Natural killer cell (primary cell): Measurements from ENCODE around the gene RELT. TPM values are rescaled to one million over a fixed set of nuclear protein-coding genes. Genes with fewer than 3 reads are reported as not detected.

Experiments
- ATAC-seq, 3 donors: fragments of 150-1000 bp in 2 of 3; fragments of 200-7000 bp in 1 of 3; cut with Tn5 transposase; 1 replicate in 1 of 3; 2 replicates in 2 of 3; pipeline ENCODE4 v1.10.0; 2021; ENCODE audit warnings: mild to moderate bottlenecking in 2 of 3, moderate library complexity in 2 of 3
- DNase-seq, 2 donors: peaks; one replicate each; pipeline versions ENCODE4 v3.0.0 to v3.0.0-alpha.2; 2013 to 2021; ENCODE audit warnings: mixed read lengths in 1 of 2
- H3K27ac ChIP-seq: one replicate; pipeline ENCODE4 v1.5.1; 2013; ENCODE audit warnings: mild to moderate bottlenecking, low read length
- H3K27me3 ChIP-seq: one replicate; pipeline ENCODE4 v1.6.1; 2013; ENCODE audit warnings: low read length; ENCODE audit not compliant: control insufficient read depth, insufficient read depth
- H3K36me3 ChIP-seq: one replicate; pipeline ENCODE4 v1.6.1; 2013; ENCODE audit warnings: low read length; ENCODE audit not compliant: control insufficient read depth, insufficient read depth
- H3K4me1 ChIP-seq: one replicate; pipeline ENCODE4 v1.6.1; 2013; ENCODE audit warnings: low read length; ENCODE audit not compliant: control insufficient read depth, insufficient read depth
- H3K4me3 ChIP-seq: one replicate; pipeline ENCODE4 v1.5.1; 2013; ENCODE audit warnings: low read length
- H3K9me3 ChIP-seq: one replicate; pipeline ENCODE4 v1.6.1; 2013; ENCODE audit warnings: low read length; ENCODE audit not compliant: control insufficient read depth, insufficient read depth
- H3K27ac Mint-ChIP-seq, 2 donors: one replicate each; pipeline ENCODE4 v1.8.0; 2022; ENCODE audit warnings: mild to moderate bottlenecking in 2 of 2, mixed read lengths in 2 of 2, moderate library complexity in 1 of 2
- H3K27me3 Mint-ChIP-seq, 2 donors: one replicate each; pipeline ENCODE4 v1.8.0; 2022; ENCODE audit warnings: low read depth in 2 of 2, mixed read lengths in 2 of 2
- H3K36me3 Mint-ChIP-seq: one replicate; pipeline ENCODE4 v1.8.0; 2022; ENCODE audit warnings: mixed read lengths
- H3K4me1 Mint-ChIP-seq, 2 donors: one replicate each; pipeline ENCODE4 v1.8.0; 2022; ENCODE audit warnings: mixed read lengths in 2 of 2
- H3K4me3 Mint-ChIP-seq: one replicate; pipeline ENCODE4 v1.8.0; 2022; ENCODE audit warnings: mild to moderate bottlenecking, moderate library complexity, mixed read lengths
- H3K9me3 Mint-ChIP-seq, 2 donors: one replicate each; pipeline ENCODE4 v1.8.0; 2022; ENCODE audit warnings: mixed read lengths in 2 of 2
- CTCF ChIP-seq: fragments of 200-600 bp; IDR thresholded peaks from one replicate; pipeline ENCODE4 v1.8.0; 2022; ENCODE audit warnings: antibody characterized with exemption
- WGBS: methylation state at CpG from one replicate; pipeline ENCODE4 v1.1.7; 2013; ENCODE audit warnings: missing lambda C conversion rate; ENCODE audit not compliant: insufficient coverage; 5-methylcytosine and 5-hydroxymethylcytosine counted together
- intact Hi-C: fragments of 100-400 bp; cut with micrococcal nuclease; formaldehyde crosslinking; loops from one replicate; pipeline ENCODE4 v1.14.2; 2022
- total RNA-seq, 4 donors: library from RNA; stranded (reverse); fragments of 120-200 nt in 1 of 4; gene quantifications; one replicate each; pipeline versions ENCODE4 v1.2.3 to v1.2.4, GENCODE V29; 2013 to 2022

Gene RELT
- total RNA-seq, 3 donors from 2014 or later (not counting 1 experiment from before 2014, with no cell fraction given): 132 to 264 (median 151) TPM

- peaks cover 30% of the 10 kb centered on the region for H3K36me3 ChIP-seq
- H3K4me1 ChIP-seq: no peaks in the 10 kb centered on the region
- peaks cover 0 to 7% of the 10 kb centered on the region in 2 donors for H3K4me1 Mint-ChIP-seq
- intact Hi-C loops: no loop called here
- DNase-seq: no peak
- H3K9me3 Mint-ChIP-seq: no peaks in the 10 kb centered on the region
- H3K9me3 ChIP-seq: no peaks in the 10 kb centered on the region
- 97% methylated on average over 8 of the region's 8 CpGs for whole genome bisulfite sequencing
- ATAC-seq: no peak
- H3K27ac Mint-ChIP-seq: no peak overlapping the region
- H3K36me3 Mint-ChIP-seq: no peaks in the 10 kb centered on the region
- H3K27me3 ChIP-seq: no peaks in the 10 kb centered on the region
- H3K4me3 ChIP-seq: no peak overlapping the region
- H3K4me3 Mint-ChIP-seq: no peak overlapping the region
- H3K27ac ChIP-seq: no peak overlapping the region
- TF ChIP-seq CTCF: no peak
- H3K27me3 Mint-ChIP-seq: no peaks in the 10 kb centered on the region
Observed at GRCh38 chr11:73405146-73405510, 28.9 kb downstream of the RELT start.

GRCh38 chr11:73406131-73406530 is 29.9 kb downstream of the RELT start:
- DNase-seq (no peak), ATAC-seq (no peak)
- Mint-ChIP-seq H3K9me3 (no peaks in the 10 kb centered on the region), H3K27ac (no peak overlapping the region), H3K4me3 (no peak overlapping the region), H3K27me3 (no peaks in the 10 kb centered on the region), H3K4me1 (peaks cover 0 to 7% of the 10 kb centered on the region in 2 donors), H3K36me3 (no peaks in the 10 kb centered on the region)
- Histone ChIP-seq H3K36me3 (peaks cover 35% of the 10 kb centered on the region), H3K27me3 (no peaks in the 10 kb centered on the region), H3K9me3 (no peaks in the 10 kb centered on the region), H3K4me3 (no peak overlapping the region), H3K4me1 (no peaks in the 10 kb centered on the region), H3K27ac (no peak overlapping the region)
- no peak for TF ChIP-seq CTCF
- WGBS: no CpG with 5 or more reads among the region's 1 CpG
- intact Hi-C loops: no loop called here

- Mint-ChIP-seq H3K36me3 (no peaks in the 10 kb centered on the region), H3K9me3 (no peaks in the 10 kb centered on the region), H3K4me3 (no peak overlapping the region), H3K27ac (no peak overlapping the region), H3K4me1 (peaks cover 0 to 7% of the 10 kb centered on the region in 2 donors), H3K27me3 (no peaks in the 10 kb centered on the region)
- DNase-seq (no peak), ATAC-seq (no peak)
- peaks cover 35% of the 10 kb centered on the region for H3K36me3 ChIP-seq
- H3K27me3 ChIP-seq: no peaks in the 10 kb centered on the region
- no peak overlapping the region for H3K27ac ChIP-seq
- no peaks in the 10 kb centered on the region for H3K4me1 ChIP-seq
- intact Hi-C loops: no loop called here
- no peak overlapping the region for H3K4me3 ChIP-seq
- TF ChIP-seq CTCF: no peak
- H3K9me3 ChIP-seq: no peaks in the 10 kb centered on the region
- 96% methylated on average over 5 of the region's 5 CpGs for WGBS
Observed at GRCh38 chr11:73406619-73407018, 30.4 kb downstream of the RELT start.

- DNase-seq (no peak), ATAC-seq (no peak)
- no peaks in the 10 kb centered on the region for H3K9me3 ChIP-seq
- H3K36me3 ChIP-seq: peaks cover 35% of the 10 kb centered on the region
- Mint-ChIP-seq H3K36me3 (no peaks in the 10 kb centered on the region), H3K27ac (no peak overlapping the region), H3K9me3 (no peaks in the 10 kb centered on the region), H3K4me3 (no peak overlapping the region), H3K4me1 (peaks cover 5 to 13% of the 10 kb centered on the region in 2 donors), H3K27me3 (no peaks in the 10 kb centered on the region)
- no peaks in the 10 kb centered on the region for H3K4me1 ChIP-seq
- WGBS: 96% methylated on average over 8 of the region's 8 CpGs
- no peak for TF ChIP-seq CTCF
- H3K27me3 ChIP-seq: no peaks in the 10 kb centered on the region
- H3K27ac ChIP-seq: no peak overlapping the region
- H3K4me3 ChIP-seq: no peak overlapping the region
- intact Hi-C loops: no loop called here
Observed at GRCh38 chr11:73409431-73409830, 33.2 kb downstream of the RELT start.
